Ecto neural progenitor cell (in vitro differentiated cells): ENCODE data around the gene OGDH.
"Not testable (repeated sequence)": the region's sequence is repeated elsewhere in the genome, so short reads cannot be mapped to it uniquely, and the experiment has no call there.

Source experiments
- DNase-seq: peaks from one replicate; pipeline ENCODE4 v3.0.0-alpha.2; 2018; ENCODE audit warnings: low spot score

OGDH gene

DNA sequence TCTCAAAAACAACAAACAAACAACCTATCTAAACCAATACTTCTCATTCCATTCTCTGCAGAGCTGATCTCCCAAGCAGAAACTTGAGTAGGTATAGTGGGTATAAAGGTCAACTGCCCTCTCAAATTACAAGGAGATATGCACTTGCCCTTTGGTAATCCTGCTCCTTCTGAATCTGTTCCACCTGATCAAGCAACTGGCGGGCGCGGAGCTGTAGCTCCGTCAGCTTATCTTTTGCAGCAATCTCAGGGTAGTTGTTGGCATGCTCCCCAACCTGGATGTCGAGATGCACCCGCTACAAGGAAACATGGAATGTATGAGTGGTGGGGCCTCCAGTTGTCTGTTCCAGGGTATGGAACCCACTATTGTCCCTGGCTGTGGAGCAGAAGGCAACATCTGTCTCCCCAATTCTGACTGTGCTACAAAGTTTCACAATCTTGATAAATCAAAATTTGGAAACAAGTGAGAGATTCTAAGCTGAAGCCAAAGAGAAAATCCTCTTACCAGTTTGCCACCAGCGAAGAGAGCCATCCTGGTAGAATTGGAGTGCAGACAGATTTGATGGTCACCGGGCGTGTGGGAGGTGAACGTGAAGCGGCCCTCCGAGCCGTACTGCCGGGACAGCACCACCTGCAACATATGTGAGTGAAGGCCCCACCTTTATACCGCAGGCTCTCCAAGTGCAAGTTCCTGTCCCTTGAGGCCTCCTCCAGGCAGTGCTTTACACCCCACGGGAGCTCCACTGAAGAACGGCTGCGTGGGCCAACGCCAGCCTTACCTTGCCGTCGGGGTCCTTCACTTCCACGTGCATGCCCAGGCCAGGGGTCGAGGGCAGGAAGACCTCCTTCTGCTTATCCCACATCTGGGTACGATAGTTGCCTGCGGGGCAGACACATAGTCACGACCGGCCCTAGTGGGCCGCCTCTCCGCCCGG is 25.2 kb upstream of the OGDH start:
- DNase-seq: no peak

GRCh38 chr7:44581879-44582603 is 24.4 kb upstream of the OGDH start, which contains the start of gene TMED4:
Gene TMED4, minus strand, starts transcription at chr7:44582231. Its CDS starts 25 bp downstream, at chr7:44582206.
- DNase-seq: peak; percentile 100

GRCh38 chr7:44583146-44583865 is 23.1 kb upstream of the OGDH start:
- no peak for DNase-seq

- DNase-seq: no peak
Observed at GRCh38 chr7:44587843-44588711, 18.4 kb upstream of the OGDH start.

DNA sequence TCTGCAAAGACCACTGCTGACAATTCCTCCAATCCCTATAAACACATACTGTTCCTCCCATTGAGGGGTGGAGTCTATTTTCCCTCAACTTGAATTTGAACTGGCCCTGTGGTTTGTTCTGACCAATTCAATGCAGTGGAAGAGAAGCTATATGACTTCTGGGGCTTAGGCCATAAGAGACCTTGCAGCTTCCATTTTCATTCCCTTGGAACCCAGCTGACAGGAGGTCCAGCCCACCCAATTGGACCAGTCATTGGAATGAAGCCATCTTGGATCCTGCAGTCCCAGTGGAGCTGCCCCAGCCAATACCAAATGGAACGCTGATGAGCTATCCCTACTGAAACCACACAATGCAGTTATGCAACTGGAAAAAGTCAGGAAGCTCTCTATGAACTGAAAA is 15.5 kb upstream of the OGDH start:
- no peak for DNase-seq

DNA sequence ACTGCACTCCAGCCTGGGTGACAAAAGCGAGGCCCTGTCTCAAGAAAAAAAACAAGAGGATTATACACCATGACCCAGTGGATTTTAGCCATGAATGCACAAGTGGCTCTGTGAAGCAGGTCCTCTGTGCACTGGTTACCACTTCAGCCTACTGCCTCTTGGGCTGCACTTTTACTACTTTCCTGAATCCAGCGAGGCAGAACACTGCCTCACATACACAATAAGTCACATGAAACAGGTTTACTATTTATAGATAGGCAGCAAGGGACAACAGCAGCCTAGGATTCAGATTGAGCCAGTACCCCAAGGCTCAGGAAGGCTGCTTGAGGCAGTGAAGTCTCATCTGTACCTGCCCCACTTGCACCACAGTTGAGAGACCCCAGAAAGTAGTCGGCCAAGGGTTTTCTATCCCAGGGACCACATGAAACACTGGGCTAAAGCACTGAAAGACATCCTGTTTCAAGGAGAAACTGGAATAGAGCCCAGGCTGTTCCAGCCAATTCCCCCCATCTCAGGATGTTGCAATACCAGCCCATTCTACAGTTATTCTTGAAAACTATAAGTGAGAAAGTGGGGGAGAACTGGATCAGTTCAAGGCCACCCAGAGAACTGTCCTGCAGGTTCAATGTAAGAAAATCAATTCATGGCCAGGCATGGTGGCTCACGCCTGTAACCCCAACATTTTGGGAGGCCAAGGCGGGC is 10.3 kb upstream of the OGDH start:
- no peak for DNase-seq

- DNase-seq: not testable (repeated sequence)
Observed at GRCh38 chr7:44597181-44597580, 9.2 kb upstream of the OGDH start.

DNA sequence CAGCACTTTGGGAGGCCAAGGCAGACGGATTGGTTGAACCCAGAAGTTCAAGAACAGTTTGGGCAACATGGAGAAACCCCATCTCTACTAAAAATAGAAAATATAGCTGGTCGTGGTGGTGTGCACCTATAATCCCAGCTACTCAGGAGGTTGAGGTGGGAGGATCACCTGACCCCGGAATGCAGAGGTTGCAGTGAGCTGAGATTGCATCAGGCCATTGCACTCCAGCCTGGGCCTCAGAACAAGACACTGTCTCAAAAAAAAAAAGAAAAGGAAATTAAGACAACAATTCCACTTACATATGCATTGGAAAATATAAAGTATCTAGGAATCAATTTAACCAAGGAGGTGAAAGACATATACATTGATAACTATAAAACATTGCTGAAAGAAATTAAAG is 7.2 kb upstream of the OGDH start:
- DNase-seq: no peak

DNA sequence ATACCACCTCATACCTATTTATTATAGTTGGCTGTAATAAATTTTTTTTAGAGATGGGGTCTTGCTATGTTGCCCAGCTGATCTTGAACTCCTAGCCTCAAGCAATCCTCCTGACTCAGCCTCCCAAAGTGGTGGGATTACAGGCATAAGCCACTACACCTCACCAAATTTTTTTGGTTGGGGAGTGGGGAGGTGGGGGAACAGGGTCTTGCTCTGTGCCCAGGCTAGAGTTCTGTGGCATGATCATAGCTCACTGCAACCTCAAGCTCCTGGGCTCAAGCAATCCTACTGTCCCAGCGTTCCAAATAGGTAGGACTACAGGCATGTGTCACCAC is 3.9 kb upstream of the OGDH start:
- no peak for DNase-seq

GRCh38 chr7:44603193-44603592 is 3.2 kb upstream of the OGDH start:
- no peak for DNase-seq

- DNase-seq: no peak
Observed at GRCh38 chr7:44604941-44605340, 1.5 kb upstream of the OGDH start.

GRCh38 chr7:44607141-44608068 is 978 bp downstream of the OGDH start:
- DNase-seq: no peak

DNA sequence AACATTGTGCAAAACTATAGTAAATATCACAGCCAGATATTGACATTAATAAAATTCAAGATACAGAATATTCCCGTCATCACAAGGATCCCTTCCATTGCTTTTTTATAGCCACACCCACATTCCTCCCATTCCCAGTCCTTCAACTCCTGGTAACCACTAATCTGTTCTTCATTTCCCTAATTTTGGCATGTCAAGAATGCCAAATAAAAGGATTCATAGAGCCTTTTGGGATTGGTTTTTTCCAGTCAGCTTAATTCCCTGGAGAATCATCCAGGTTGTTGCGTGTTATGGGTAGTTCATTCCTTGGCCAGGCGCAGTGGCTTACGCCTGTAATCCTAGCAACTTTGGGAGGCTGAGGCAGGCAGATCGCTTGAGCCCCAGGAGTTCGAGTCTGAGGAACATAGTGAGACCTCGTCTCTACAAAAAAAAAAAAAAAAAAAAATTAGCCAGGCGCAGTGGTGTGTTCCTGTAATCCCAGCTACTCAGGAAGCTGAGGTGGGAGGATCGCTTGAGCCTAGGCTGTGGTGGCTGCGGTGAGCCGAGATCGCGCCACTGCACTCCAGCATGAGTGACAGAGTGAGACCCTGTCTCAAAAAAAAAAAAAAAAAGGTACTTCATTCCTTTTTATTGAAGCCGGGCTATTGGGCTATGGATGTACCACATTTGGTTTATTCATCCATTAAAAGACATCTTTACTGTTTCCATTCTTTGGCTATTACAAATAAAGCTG is 2.7 kb downstream of the OGDH start:
- DNase-seq: no peak

DNA sequence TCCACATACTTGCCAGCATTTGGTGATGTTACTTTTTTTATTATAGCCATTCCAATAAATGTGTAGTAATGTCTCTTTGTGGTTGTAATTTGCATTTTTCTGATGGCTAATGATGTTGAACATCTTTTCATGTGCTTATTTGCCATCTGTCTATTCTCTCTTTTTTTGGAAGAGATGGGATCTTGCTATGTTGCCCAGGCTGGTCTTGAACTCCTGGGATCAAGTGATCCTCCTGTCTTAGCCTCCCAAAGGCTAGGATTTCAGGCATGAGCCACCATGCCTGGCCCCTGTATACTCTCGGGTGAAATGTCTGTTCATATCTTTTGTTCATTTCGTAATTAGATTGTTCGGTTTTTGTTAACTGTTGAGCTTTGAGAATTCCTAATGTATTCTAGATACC is 3.4 kb downstream of the OGDH start:
- no peak for DNase-seq

DNA sequence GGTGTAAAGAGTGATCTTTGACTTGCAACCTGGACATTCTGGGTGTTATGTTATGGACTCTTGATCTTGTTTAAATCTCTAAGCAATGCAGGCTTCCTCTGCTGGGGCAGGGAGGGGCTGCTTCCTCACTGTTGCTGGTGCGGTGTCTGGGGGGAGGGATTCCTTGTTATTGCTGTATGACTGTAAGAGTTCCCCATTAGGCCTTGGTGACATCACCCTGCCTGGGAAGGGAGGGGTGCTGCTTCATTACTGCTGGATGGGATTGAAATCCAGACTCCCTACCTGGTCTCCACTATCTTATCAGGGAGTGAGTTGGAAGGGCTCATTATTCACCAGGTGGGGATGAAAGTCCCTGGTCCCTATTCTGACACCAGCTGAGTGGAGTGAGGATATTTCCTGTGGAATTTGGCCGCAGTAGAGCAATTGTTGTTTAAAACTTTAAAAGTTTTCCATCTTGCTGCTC is 8.8 kb downstream of the OGDH start:
- no peak for DNase-seq

DNA sequence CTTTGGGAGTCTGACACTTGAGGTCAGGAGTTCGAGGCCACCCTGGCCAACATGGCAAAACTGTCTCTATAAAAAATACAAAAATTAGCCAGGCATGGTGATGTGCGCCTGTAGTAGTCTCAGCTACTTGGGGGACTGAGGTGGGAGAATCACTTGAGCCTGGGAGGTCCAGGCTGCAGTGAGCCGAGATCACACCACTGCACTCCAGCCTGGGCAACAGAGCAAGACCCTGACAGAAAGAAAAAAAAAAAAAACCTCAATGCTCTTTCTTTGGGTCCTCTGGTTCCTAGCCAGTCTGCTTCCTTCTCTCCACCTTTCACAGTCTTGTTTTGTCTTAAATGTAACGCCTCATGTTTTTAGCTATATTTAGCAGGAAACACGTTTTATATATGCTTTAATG is 9.4 kb downstream of the OGDH start:
- no peak for DNase-seq

DNA sequence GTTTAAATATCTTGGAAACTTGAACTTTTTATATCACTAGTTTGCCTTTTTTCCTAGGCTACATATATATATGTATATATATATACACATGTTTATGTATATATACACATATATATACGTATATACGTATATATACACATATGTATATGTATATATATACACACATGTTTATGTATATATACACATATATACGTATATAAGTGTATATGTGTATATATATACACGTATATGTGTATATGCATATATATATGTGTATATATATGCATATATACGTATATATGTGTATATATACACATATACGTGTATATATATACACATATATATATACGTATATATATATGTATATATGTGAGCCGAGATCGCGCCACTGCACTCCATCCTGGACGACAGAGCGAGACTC is 10.1 kb downstream of the OGDH start:
- DNase-seq: no peak

- no peak for DNase-seq
Observed at GRCh38 chr7:44617225-44617890, 10.9 kb downstream of the OGDH start.

DNA sequence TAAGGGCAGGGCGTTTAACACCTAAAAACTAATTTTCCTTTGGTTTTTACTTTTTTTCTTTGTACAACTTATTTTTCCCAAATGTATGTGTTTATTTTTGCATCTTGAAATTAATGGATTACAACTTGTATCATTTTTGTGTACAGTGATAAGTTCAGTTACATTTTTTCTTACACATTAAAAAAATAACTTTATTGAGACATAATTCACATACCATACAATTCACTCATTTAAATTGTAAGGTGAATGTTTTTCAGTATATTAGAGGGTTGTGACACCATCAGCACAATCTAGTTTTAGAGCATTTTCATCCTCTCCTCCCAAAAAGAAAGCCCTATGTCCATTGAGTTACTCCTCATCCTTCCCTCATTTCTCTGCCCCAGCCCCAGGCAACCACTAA is 11.6 kb downstream of the OGDH start:
- DNase-seq: no peak
